Aorta (tissue), 5 donors: ENCODE data around the gene SLC2A3. TPM values are rescaled to one million over a fixed set of nuclear protein-coding genes. Genes with fewer than 3 reads are reported as not detected.
"Not testable (repeated sequence)": the region's sequence is repeated elsewhere in the genome, so short reads cannot be mapped to it uniquely, and the experiment has no call there.

Source experiments
- ATAC-seq: fragments of 200-7000 bp; cut with Tn5 transposase; one replicate; pipeline ENCODE4 v1.9.1; 2022; ENCODE audit warnings: moderate library complexity; ENCODE audit not compliant: low FRiP score
- DNase-seq, 2 donors: peaks; one replicate each; pipeline ENCODE4 v3.0.0-alpha.2; 2020
- H3K27ac ChIP-seq, 2 donors: one replicate each; pipeline ENCODE4 v1.5.1; 2013; ENCODE audit warnings: low read length in 2 of 2, mild to moderate bottlenecking in 2 of 2, moderate library complexity in 2 of 2, control low read depth in 1 of 2, inconsistent platforms in 1 of 2, low read depth in 1 of 2
- H3K27me3 ChIP-seq, 2 donors: one replicate each; pipeline ENCODE4 v1.6.1; 2013; ENCODE audit warnings: control low read depth in 1 of 2, low read length in 1 of 2, mild to moderate bottlenecking in 1 of 2, moderate library complexity in 1 of 2; ENCODE audit not compliant: insufficient read depth in 2 of 2, control insufficient read depth in 1 of 2
- H3K36me3 ChIP-seq, 2 donors: one replicate each; pipeline ENCODE4 v1.6.1; 2013; ENCODE audit warnings: control low read depth in 1 of 2, low read length in 1 of 2, mild to moderate bottlenecking in 1 of 2; ENCODE audit not compliant: insufficient read depth in 2 of 2, control insufficient read depth in 1 of 2
- H3K4me1 ChIP-seq, 2 donors: one replicate each; pipeline ENCODE4 v1.6.1; 2013; ENCODE audit warnings: low read length in 2 of 2, control low read depth in 1 of 2, mild to moderate bottlenecking in 1 of 2, moderate library complexity in 1 of 2; ENCODE audit not compliant: insufficient read depth in 2 of 2, control insufficient read depth in 1 of 2
- H3K4me3 ChIP-seq, 2 donors: one replicate each; pipeline ENCODE4 v1.5.1; 2013; ENCODE audit warnings: low read length in 2 of 2, control low read depth in 1 of 2, mild to moderate bottlenecking in 1 of 2
- H3K9me3 ChIP-seq: one replicate; pipeline ENCODE4 v1.6.1; 2013; ENCODE audit warnings: mild to moderate bottlenecking, low read length; ENCODE audit not compliant: control insufficient read depth
- WGBS, 2 donors: extraction: QIAGEN DNeasy Blood & Tissue Kit; methylation state at CpG; one replicate each; pipeline ENCODE4 v1.1.7; 2013; 5-methylcytosine and 5-hydroxymethylcytosine counted together
- intact Hi-C, 2 donors: fragments of 100-400 bp; cut with DNase I; formaldehyde crosslinking; loops; one replicate each; pipeline versions ENCODE4 v1.14.2 to v1.15.0; 2022
- polyA plus RNA-seq, 2 donors: library from polyadenylated mRNA; stranded (reverse); fragments of 200-250 nt; gene quantifications; one replicate each; pipeline ENCODE4 v1.2.3, GENCODE V29; 2013
- total RNA-seq, 2 donors: library from RNA; stranded (reverse); fragmentation: NEBNext Ultra II Directional; extraction: Animal tissue kit (Norgen Biotek cat#: 25700); gene quantifications; one replicate each; pipeline ENCODE4 v1.2.1, GENCODE V29; 2021
- donor health status: healthy with polysubstance abuse.
- donor health status: Bipolar disorder and iron deficiency.
- donor health status: DM: no; HTN: no; CAD: no.
- donor health status: DM: no; HTN: no; CAD: no.
- donor health status: DM: yes; HTN: yes; CAD: no.

Gene SLC2A3
- total and polyA plus RNA-seq, 4 donors, result 6.0 to 178 (median 74.8) TPM

GRCh38 chr12:7972734-7973456, 36.9 kb upstream of the SLC2A3 start:
- WGBS, 2 donors, result 83 to 86% methylated on average over 19 of the region's 19 CpGs
- Histone ChIP-seq H3K36me3 (no peaks in the 10 kb centered on the region), H3K27me3 (no peaks in the 10 kb centered on the region), H3K4me1 (no peaks in the 10 kb centered on the region), H3K4me3 (no peak overlapping the region), H3K27ac (no peak overlapping the region), H3K9me3 (no peaks in the 10 kb centered on the region)
- intact Hi-C loops, result no loop called here
- peak in 1 of 2 donors; percentile 37 for DNase-seq
- ATAC-seq, result no peak

GRCh38 chr12:7972269-7972668, 36.3 kb upstream of the SLC2A3 start:
- intact Hi-C loops, H3K27ac ChIP-seq, DNase-seq, H3K4me3 ChIP-seq, H3K9me3 ChIP-seq, ATAC-seq, H3K36me3 ChIP-seq, H3K4me1 ChIP-seq, H3K27me3 ChIP-seq: not testable (repeated sequence)
- 25 to 56% methylated on average over 3 of the region's 9 CpGs for WGBS, 2 donors

GRCh38 chr12:7971765-7972164, 35.8 kb upstream of the SLC2A3 start:
- not testable (repeated sequence) for DNase-seq, H3K27ac ChIP-seq, H3K4me1 ChIP-seq, ATAC-seq, H3K9me3 ChIP-seq, H3K36me3 ChIP-seq, H3K4me3 ChIP-seq, H3K27me3 ChIP-seq
- WGBS, 2 donors, result 0 to 2% methylated on average over 2 to 5 of the region's 7 CpGs
- intact Hi-C loops, result loop anchor here in 1 of 2 donors (2.0 kb wide), 1 partner anchor 61 kb away; the partner anchor contains the start of gene FOXJ2

GRCh38 chr12:7970475-7971252, 34.7 kb upstream of the SLC2A3 start:
- H3K27me3 ChIP-seq, result no peaks in the 10 kb centered on the region
- 0 to 1% methylated on average over 49 of the region's 49 CpGs for WGBS, 2 donors
- H3K36me3 ChIP-seq, result no peaks in the 10 kb centered on the region
- peak; percentile 96 to 97 for DNase-seq
- intact Hi-C loops, result loop anchor here in 1 of 2 donors (2.0 kb wide), 1 partner anchor 62 kb away; the partner anchor contains the start of gene FOXJ2
- peak overlapping the region; percentile 28 to 88 for H3K4me3 ChIP-seq
- peak overlapping the region in 1 of 2 donors; percentile 74 for H3K27ac ChIP-seq
- peak; percentile 96 for ATAC-seq
- H3K9me3 ChIP-seq, result no peaks in the 10 kb centered on the region
- no peaks in the 10 kb centered on the region for H3K4me1 ChIP-seq

- Histone ChIP-seq H3K36me3 (no peaks in the 10 kb centered on the region), H3K27me3 (no peaks in the 10 kb centered on the region), H3K27ac (no peak overlapping the region), H3K9me3 (no peaks in the 10 kb centered on the region), H3K4me1 (no peaks in the 10 kb centered on the region), H3K4me3 (no peak overlapping the region)
- ATAC-seq (no peak), DNase-seq (no peak)
- 85 to 89% methylated on average over 14 of the region's 14 CpGs for WGBS, 2 donors
- intact Hi-C loops, result no loop called here
Observed at GRCh38 chr12:7966563-7966962, 30.6 kb upstream of the SLC2A3 start.

- not testable (repeated sequence) for H3K4me3 ChIP-seq, ATAC-seq
Observed at GRCh38 chr12:7964669-7965068, 28.7 kb upstream of the SLC2A3 start.

GRCh38 chr12:7961395-7962178, 25.6 kb upstream of the SLC2A3 start:
- Histone ChIP-seq H3K9me3 (no peaks in the 10 kb centered on the region), H3K4me1 (no peaks in the 10 kb centered on the region), H3K27ac (no peak overlapping the region), H3K27me3 (no peaks in the 10 kb centered on the region), H3K4me3 (no peak overlapping the region), H3K36me3 (no peaks in the 10 kb centered on the region)
- WGBS, 2 donors, result 81 to 82% methylated on average over 12 of the region's 12 CpGs
- no peak for ATAC-seq
- DNase-seq, result no peak
- intact Hi-C loops, result no loop called here

More at GRCh38 chr12:7964669-7965068, 28.7 kb upstream of the SLC2A3 start:
- intact Hi-C loops, H3K27me3 ChIP-seq, H3K36me3 ChIP-seq, DNase-seq, H3K9me3 ChIP-seq, H3K27ac ChIP-seq, H3K4me1 ChIP-seq: not testable (repeated sequence)
- 90 to 93% methylated on average over 9 of the region's 9 CpGs for WGBS, 2 donors

GRCh38 chr12:7959701-7960121, 23.7 kb upstream of the SLC2A3 start:
- no peaks in the 10 kb centered on the region for H3K4me1 ChIP-seq
- H3K27ac ChIP-seq, result no peak overlapping the region
- no peaks in the 10 kb centered on the region for H3K36me3 ChIP-seq
- H3K27me3 ChIP-seq, result no peaks in the 10 kb centered on the region
- intact Hi-C loops, result loop anchor here in 1 of 2 donors (2.0 kb wide), 1 partner anchor 21 kb away; no protein-coding TSS in a partner anchor
- DNase-seq (no peak), ATAC-seq (no peak)
- H3K9me3 ChIP-seq, result no peaks in the 10 kb centered on the region
- H3K4me3 ChIP-seq, result no peak overlapping the region
- WGBS, 2 donors, result 77 to 79% methylated on average over 3 of the region's 3 CpGs
